CD4-positive, alpha-beta T cell treated with Interleukin-1 beta for 1 hour (primary cell): ENCODE measurements around the gene FRMD5.
A peak's percentile ranks its signal among the peaks of the same experiment; 100 is the strongest.

Experiments
- DNase-seq, 2 donors: peaks; one replicate each; pipeline ENCODE4 v3.0.0-alpha.2; 2020 to 2022

FRMD5 gene

DNA sequence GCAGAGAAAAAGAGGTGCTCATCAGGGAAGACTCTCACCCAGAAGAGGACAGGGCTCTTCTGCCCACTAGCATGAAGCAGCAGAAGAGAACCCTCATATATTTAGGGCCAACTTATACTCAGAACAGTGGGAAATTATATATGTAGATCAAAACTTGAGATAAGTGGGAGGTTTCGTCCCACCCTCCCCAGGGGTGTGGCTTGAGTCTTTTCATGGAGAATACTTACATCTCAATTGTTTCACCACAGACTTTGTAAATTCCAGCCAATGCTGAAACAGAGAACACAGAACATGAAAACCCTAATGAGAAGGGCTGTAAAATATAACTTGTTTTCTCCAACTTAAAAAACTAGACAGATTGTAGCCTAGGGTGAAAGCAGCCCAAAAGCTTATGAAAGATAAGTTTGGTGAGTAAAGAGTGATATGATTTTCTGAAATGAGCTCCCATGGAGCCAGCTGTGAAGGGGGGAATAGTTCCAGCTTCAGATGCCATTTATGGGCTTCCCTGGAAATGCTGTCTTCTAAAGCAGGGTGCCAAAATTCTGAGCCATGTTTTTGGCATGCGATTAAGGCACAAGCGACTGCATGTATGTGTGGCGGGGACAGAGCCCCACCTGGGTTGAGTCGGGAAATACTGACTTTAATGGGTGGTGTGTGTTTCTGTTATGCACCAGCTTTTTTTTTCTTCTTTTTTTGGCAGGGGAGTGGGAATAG is 275.4 kb downstream of the FRMD5 start:
- no peak for DNase-seq

DNA sequence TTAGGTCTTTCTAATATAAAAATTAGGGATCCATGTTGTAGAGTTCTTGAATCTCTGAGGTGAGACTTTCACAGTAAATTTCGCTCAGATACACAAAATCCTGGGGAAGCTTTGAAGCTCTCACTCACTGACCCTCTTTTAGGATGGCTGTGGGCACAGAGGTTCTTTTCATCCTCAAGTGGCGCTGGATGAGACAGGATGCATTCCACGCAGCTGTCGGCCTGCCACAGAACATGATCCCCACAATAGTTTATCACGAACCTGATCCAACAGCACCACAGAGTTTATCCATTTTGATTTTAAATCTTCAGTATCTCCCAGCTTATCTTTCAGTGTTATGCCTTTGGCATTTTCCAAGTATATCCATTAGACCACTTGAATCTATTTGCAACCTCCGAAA is 276.4 kb downstream of the FRMD5 start:
- DNase-seq = no peak

DNA sequence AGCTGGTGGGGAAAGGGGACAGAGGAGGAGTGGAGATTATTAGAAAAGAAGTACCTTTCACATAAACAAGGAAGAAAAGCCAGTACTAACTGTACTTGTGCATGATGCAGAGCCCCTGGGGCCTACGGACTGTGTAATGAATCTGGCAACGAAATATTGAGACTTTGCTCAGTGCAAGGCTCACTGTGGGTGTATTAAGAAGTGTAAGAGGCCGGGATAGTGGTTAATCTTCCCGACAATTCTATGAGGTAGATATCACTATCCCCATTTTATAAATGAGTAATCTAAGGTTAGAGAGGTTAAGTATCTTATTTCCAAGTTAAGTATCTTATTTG is 278.8 kb downstream of the FRMD5 start:
- DNase-seq = no peak

GRCh38 chr15:43915631-43916325 is 279.3 kb downstream of the FRMD5 start:
- DNase-seq = no peak

- no peak for DNase-seq
Observed at GRCh38 chr15:43913941-43914340, 281.1 kb downstream of the FRMD5 start.

GRCh38 chr15:43913026-43913780 is 281.9 kb downstream of the FRMD5 start:
- no peak for DNase-seq

GRCh38 chr15:43912208-43912607 is 282.9 kb downstream of the FRMD5 start:
- DNase-seq = no peak

- DNase-seq = no peak
Observed at GRCh38 chr15:43911235-43911781, 283.8 kb downstream of the FRMD5 start.

DNA sequence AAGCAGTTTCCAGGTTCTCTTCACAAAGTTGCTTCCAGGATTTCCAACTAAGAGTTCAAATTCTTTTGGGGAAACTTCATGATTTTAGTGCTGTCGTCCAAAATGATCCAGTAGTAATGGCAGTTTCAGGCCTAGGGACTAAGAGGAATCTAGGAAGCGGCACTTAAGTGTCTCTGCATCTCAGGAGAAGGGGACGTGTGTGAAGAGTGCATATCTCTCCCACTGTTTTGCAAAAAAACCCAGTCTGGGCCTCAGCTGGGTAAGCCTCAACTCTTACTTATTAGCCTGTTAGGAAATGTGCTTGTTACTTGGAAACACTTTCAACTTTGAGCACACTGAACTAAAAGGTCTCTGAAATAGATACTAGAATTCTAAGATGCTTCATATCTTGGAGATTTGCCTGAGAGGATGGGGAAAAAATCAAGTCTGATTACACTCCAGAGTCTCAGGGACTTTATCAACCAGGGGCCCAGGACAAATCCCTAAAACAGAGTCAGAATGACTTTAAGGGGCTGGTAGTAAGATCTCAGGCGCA is 286.5 kb downstream of the FRMD5 start:
- no peak for DNase-seq

DNA sequence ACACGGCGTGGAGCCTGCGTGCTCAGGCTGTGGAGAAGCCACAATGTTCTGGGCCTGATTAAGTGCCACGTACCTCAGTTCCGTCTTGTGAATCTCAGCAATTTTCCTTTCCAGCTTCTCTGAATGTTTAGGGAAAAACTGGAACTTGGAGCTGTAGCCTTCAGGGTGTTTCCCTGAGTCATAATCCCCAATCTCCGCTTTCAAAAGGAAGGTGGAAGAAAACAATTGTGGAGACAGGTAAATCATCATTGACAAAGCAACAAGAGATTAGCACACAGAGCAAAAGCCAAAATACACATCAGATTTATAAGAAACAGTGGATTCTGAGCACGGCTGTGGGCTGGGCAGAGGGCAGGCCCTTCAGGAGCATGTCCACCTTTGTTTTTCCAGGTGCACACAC is 289.3 kb downstream of the FRMD5 start:
- DNase-seq = no peak

- peak; percentile 26 to 65 for DNase-seq
Observed at GRCh38 chr15:43903864-43904290, 291.2 kb downstream of the FRMD5 start.

GRCh38 chr15:43901495-43901894 is 293.6 kb downstream of the FRMD5 start:
- DNase-seq = no peak

GRCh38 chr15:43900996-43901395 is 294.1 kb downstream of the FRMD5 start:
- no peak for DNase-seq

GRCh38 chr15:43899928-43900327 is 295.1 kb downstream of the FRMD5 start:
- DNase-seq = no peak

GRCh38 chr15:43898891-43899290 is 296.2 kb downstream of the FRMD5 start:
- no peak for DNase-seq

- no peak for DNase-seq
Observed at GRCh38 chr15:43896543-43896942, 298.5 kb downstream of the FRMD5 start.

DNA sequence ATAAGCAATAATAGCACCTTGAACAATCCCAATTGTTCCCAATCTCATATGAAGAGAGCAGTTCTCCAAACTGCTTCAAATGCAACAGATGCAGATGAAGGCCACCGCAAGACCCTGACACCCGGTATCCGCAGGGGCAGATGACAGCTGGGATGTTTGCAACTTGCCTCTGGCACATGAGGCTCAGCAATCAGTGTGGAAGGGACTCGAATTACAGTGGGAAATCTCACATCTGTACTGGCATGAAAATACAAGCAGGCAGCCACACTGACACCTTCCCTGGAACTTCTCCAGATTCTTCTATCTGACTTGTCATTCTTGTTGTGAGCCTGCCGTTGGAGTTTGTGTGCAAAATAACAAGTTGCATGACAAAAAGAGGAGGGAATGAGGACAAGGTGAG is 299.5 kb downstream of the FRMD5 start:
- no peak for DNase-seq

- no peak for DNase-seq
Observed at GRCh38 chr15:43893956-43894355, 301.1 kb downstream of the FRMD5 start.

- DNase-seq = no peak
Observed at GRCh38 chr15:43889042-43889441, 306.0 kb downstream of the FRMD5 start.

- DNase-seq = no peak
Observed at GRCh38 chr15:43887901-43888300, 307.2 kb downstream of the FRMD5 start.

DNA sequence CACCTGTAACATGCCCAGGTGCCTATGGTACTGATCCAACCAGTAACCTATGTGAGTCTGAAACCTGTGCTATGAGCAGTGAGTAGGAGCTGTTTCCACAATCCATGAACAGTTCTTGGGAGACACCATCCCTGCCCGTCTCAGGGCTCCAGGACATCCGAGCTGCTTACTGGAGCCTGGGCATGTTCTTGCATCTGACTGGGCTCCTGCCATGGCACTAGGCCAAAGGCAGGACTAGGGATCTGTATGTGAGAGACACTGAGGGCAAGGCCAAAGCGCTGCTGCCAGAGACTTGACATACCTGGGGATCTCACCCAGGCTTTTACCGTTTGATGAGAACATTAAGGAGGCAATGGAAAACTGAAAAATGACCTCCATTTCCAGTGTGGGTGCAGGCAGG is 308.5 kb downstream of the FRMD5 start:
- no peak for DNase-seq

- no peak for DNase-seq
Observed at GRCh38 chr15:43883571-43883970, 311.5 kb downstream of the FRMD5 start.

DNA sequence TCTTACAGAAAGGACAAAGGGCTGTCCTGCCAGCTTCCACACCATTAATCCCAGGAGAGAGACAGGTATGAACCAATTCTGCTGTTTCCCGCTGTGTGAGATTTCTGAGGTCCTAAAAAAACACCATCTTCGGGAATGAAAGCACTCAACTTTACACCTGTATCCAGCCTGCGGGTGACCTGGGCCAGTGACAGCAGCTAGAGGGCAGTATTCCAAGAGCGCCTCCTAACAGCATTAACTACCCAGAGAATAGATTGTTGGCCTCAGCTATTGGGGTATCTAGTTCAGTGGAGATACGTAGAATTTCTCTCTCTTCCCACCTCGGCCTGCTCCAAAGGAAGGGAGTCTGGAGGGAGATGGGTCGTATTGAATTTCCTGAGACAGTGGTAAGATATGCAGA is 313.1 kb downstream of the FRMD5 start:
- DNase-seq = peak in 1 of 2 donors; percentile 6
